Transverse colon (tissue), 4 donors: Measurements from ENCODE around the gene NECTIN1. TPM values are rescaled to one million over a fixed set of nuclear protein-coding genes. Genes with fewer than 3 reads are reported as not detected.

Source experiments
- DNase-seq: peaks from one replicate; pipeline ENCODE4 v3.0.0-alpha.2; 2019
- H3K27ac ChIP-seq, 4 donors: fragments of 200-600 bp; sonication (generic); 2 replicates each; pipeline ENCODE4 v1.5.1; 2016 to 2018; ENCODE audit warnings: inconsistent platforms in 4 of 4
- H3K27me3 ChIP-seq: fragments of 200-600 bp; sonication (generic); 2 replicates; pipeline ENCODE4 v1.5.1; 2017; ENCODE audit warnings: inconsistent platforms
- H3K36me3 ChIP-seq, 4 donors: fragments of 200-600 bp; sonication (generic); 2 replicates each; pipeline ENCODE4 v1.5.1; 2017 to 2019; ENCODE audit warnings: inconsistent platforms in 4 of 4
- H3K4me1 ChIP-seq, 4 donors: fragments of 200-600 bp; sonication (generic); 2 replicates each; pipeline ENCODE4 v1.5.1; 2017 to 2020; ENCODE audit warnings: inconsistent platforms in 4 of 4
- H3K4me3 ChIP-seq, 4 donors: fragments of 200-600 bp; sonication (generic); 1 replicate in 1 of 4; 2 replicates in 3 of 4; pipeline versions ENCODE4 v1.5.1 to v1.6.1; 2017 to 2019; ENCODE audit warnings: inconsistent platforms in 4 of 4
- H3K9me3 ChIP-seq, 2 donors: fragments of 200-600 bp; sonication (generic); 2 replicates each; pipeline ENCODE4 v1.5.1; 2017 to 2019; ENCODE audit warnings: inconsistent platforms in 2 of 2
- EP300 ChIP-seq: sonication (generic); formaldehyde crosslinking; IDR thresholded peaks from one replicate; pipeline ENCODE4 v1.6.1; 2017; ENCODE audit warnings: antibody characterized with exemption, low read depth
- POLR2A ChIP-seq: fragments of 450-650 bp; IDR thresholded peaks from one replicate; pipeline ENCODE4 v1.6.1; 2016; ENCODE audit warnings: antibody characterized with exemption, mild to moderate bottlenecking, moderate library complexity
- POLR2AphosphoS5 ChIP-seq, 3 donors: sonication (generic); formaldehyde crosslinking; IDR thresholded peaks; one replicate each; pipeline ENCODE4 v1.6.1; 2016; ENCODE audit warnings: antibody characterized with exemption in 3 of 3
- WGBS, 2 donors: methylation state at CpG; one replicate each; pipeline ENCODE4 v1.1.5; 2018; ENCODE audit warnings: low coverage in 1 of 2; 5-methylcytosine and 5-hydroxymethylcytosine counted together
- in situ Hi-C, 4 donors: fragments of 200-750 bp; cut with MboI; loops; one replicate each; pipeline versions ENCODE4 v1.15.0 to v1.15.1; 2017; ENCODE audit warnings: low sequenced_read_pairs in 3 of 4, low pct_ligation_motif_present in 1 of 4, low pct_unique_long_range_greater_than_20kb in 1 of 4
- intact Hi-C: fragments of 100-400 bp; cut with DNase I; formaldehyde crosslinking; loops from one replicate; pipeline ENCODE4 v1.15.1; 2023; ENCODE audit warnings: low total_unique reads
- total RNA-seq, 4 donors: library from RNA; depleted of rRNA; stranded (reverse); fragments of >200 nt; gene quantifications; one replicate each; pipeline ENCODE4 v1.1.0, GENCODE V29; 2016
- TF ChIP-seq, protein P1 (sequence below), 5 experiments: fragments of 200-600 bp in 3 of 5; fragments of 450-650 bp in 2 of 5; sonication (generic) in 3 of 5; IDR thresholded peaks; 1 replicate in 2 of 5; 2 replicates in 3 of 5; pipeline ENCODE4 v1.5.1; 2016 to 2017; ENCODE audit warnings: antibody characterized with exemption in 5 of 5, inconsistent platforms in 3 of 5, mild to moderate bottlenecking in 2 of 5, moderate library complexity in 1 of 5

Gene NECTIN1
- total RNA-seq, 4 donors from 2014 or later, result 11.0 to 71.2 (median 12.6) TPM

DNA sequence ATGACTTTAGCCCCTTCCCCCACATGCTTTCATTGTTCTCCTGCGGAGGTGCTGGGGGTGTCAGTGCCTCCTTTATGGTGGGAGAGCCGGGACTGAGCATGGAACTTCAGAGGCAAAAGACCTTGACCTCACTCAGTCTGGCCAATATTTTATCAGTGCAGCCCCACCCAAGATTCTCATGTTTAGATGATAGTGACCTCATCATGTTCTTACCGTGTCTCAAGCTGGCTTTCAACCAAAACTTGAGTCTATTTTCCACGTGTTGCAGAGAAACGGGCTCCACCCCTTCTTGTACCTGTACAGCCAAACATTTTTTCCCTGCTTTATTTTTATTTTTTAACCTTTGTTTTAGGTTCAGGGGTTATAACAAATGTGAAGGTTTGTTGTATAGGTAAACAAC is 47.7 kb upstream of the NECTIN1 start:
- in situ Hi-C loops (no loop called here), intact Hi-C loops (no loop called here)
- 18 to 35% methylated on average over 3 to 5 of the region's 5 CpGs for WGBS, 2 donors
- peaks cover 4% of the 10 kb centered on the region for H3K27me3 ChIP-seq
- no peaks in the 10 kb centered on the region for H3K9me3 ChIP-seq
- H3K4me3 ChIP-seq, result no peak overlapping the region
- no peaks in the 10 kb centered on the region for H3K36me3 ChIP-seq
- no peak overlapping the region for H3K27ac ChIP-seq
- no peak for DNase-seq
- peaks cover 0 to 8% (median 0%) of the 10 kb centered on the region in 4 donors for H3K4me1 ChIP-seq
- TF ChIP-seq EP300 (no peak), POLR2A (no peak), POLR2AphosphoS5 (IDR thresholded peaks at IDR 0.05) (no peak)
- TF ChIP-seq, protein P1, sequence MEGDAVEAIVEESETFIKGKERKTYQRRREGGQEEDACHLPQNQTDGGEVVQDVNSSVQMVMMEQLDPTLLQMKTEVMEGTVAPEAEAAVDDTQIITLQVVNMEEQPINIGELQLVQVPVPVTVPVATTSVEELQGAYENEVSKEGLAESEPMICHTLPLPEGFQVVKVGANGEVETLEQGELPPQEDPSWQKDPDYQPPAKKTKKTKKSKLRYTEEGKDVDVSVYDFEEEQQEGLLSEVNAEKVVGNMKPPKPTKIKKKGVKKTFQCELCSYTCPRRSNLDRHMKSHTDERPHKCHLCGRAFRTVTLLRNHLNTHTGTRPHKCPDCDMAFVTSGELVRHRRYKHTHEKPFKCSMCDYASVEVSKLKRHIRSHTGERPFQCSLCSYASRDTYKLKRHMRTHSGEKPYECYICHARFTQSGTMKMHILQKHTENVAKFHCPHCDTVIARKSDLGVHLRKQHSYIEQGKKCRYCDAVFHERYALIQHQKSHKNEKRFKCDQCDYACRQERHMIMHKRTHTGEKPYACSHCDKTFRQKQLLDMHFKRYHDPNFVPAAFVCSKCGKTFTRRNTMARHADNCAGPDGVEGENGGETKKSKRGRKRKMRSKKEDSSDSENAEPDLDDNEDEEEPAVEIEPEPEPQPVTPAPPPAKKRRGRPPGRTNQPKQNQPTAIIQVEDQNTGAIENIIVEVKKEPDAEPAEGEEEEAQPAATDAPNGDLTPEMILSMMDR (IDR thresholded peaks at IDR 0.05), result no peak

DNA sequence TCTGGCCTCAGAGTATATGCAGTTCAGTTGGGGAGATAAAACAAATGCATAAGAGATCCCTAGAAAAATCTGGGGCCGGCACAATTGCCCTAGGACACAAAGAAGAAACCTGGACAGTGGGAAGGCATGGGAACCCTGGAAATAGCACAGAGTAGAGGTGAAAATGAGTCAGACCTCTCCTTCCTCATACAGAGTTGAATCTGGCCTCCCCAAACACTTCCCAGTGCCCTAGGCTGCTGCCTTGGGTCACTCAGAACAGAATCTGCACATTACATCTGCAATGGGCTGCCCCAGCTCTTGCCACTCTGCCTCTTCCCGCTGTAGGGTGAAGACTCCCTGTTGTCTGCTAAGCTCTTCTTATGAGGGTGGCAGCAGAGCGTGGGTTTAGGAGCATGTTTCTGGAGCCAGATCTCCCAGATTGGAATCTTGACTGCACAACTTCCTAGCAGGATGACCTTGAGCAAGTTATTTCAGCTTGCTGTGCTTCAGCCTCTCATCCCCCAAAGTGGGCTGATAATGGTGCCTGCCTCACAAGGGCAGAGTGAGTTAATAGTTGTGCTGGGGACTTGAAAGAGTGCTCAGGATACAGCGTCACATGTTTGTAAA is 47.1 kb upstream of the NECTIN1 start:
- 50 to 71% methylated on average over 1 to 4 of the region's 4 CpGs for WGBS, 2 donors
- Histone ChIP-seq H3K36me3 (no peaks in the 10 kb centered on the region), H3K4me1 (peaks cover 0 to 8% (median 0%) of the 10 kb centered on the region in 4 donors), H3K4me3 (no peak overlapping the region), H3K27me3 (peaks cover 4% of the 10 kb centered on the region), H3K27ac (no peak overlapping the region), H3K9me3 (no peaks in the 10 kb centered on the region)
- intact Hi-C loops, result no loop called here
- in situ Hi-C loops, result no loop called here
- no peak for DNase-seq
- TF ChIP-seq POLR2A (no peak), POLR2AphosphoS5 (IDR thresholded peaks at IDR 0.05) (no peak), EP300 (no peak)
- TF ChIP-seq, protein P1 (IDR thresholded peaks at IDR 0.05), result no peak

DNA sequence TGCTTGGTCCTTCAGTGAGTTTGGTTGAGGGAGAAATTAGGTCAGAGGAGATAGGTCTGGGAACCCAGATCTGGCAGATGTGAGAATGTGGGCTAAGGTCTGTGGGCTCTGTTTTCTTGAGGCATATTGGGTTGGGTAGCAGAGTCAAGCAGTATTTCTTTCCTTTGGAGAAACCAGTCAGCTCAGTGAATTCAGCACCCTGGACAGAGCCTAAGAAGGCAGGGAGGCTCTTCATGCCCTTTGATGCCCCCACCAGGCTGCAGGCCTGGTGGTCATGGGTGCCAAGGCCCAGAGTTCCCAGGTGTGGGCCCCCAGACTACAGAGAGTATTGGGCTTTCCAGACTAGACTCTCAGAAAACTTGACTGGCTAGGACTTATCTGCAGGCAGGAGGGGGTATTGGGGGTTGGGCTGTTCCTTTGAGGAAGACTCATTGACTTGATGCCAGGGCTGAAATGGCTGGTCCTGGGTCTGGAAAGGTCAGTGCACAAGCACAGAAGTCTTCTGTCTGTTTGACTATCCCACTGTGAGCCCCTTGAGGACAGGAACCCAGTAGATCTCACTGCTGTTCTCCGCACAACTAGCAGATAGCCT is 45.3 kb upstream of the NECTIN1 start:
- Histone ChIP-seq H3K27me3 (peaks cover 4% of the 10 kb centered on the region), H3K36me3 (no peaks in the 10 kb centered on the region), H3K4me3 (no peak overlapping the region), H3K9me3 (no peaks in the 10 kb centered on the region), H3K27ac (no peak overlapping the region), H3K4me1 (no peaks in the 10 kb centered on the region)
- intact Hi-C loops, result no loop called here
- no peak for TF ChIP-seq EP300
- TF ChIP-seq, protein P1 (IDR thresholded peaks at IDR 0.05), result no peak
- TF ChIP-seq POLR2A, result no peak
- TF ChIP-seq POLR2AphosphoS5 (IDR thresholded peaks at IDR 0.05), result no peak
- DNase-seq, result no peak
- in situ Hi-C loops, result no loop called here
- 100% methylated on average over 1 of the region's 1 CpG; no CpG with 5 or more reads in 1 of the 2 donors for WGBS, 2 donors

DNA sequence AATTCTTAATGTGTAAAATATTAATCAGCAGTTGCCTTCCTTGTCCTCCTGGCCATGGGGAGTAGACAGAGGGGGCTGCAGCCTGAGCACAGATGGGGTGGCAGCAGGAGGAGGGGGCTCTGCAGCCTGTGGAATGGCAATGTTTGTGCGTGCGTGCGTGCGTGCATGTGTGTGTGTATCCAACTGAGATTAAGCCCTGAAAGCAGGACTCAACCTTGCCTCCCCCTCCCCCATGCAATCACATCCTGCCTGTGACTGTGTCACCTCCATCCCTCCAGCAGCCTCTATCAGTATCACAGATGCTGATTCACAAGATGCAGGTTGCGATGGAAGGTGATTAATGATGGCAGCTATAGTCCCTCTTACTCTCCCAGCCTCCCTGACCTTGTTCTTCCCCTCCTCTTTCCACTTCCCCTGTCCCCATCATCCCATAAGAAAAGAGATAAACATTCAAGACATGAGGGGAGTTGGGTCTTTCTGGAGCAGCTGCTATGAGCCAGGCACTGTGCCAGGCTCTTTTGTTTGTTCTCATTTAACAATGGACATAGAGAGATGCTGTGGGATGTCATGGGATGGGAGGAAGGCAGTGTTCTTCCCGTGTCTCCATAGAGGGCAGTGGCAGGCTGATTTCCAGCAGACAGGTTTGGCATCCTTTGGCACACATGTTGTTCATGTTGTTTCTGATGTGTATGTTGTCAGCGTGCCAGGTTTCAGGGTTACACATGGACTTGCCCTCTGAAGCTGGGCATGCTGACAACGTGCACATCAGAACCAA is 43.8 kb upstream of the NECTIN1 start:
- H3K9me3 ChIP-seq, result peaks cover 0 to 2% of the 10 kb centered on the region in 2 donors
- in situ Hi-C loops, result no loop called here
- H3K27me3 ChIP-seq, result peaks cover 4% of the 10 kb centered on the region
- no peak overlapping the region for H3K27ac ChIP-seq
- no peaks in the 10 kb centered on the region for H3K36me3 ChIP-seq
- H3K4me1 ChIP-seq, result no peaks in the 10 kb centered on the region
- H3K4me3 ChIP-seq, result no peak overlapping the region
- intact Hi-C loops, result no loop called here
- no peak for DNase-seq
- TF ChIP-seq POLR2A, result no peak
- 64 to 67% methylated on average over 5 to 8 of the region's 8 CpGs for WGBS, 2 donors
